WTC11 (cell line): ENCODE data around the gene KCNK4.

ENCODE experiments used
- ATF1 ChIP-seq: sonication (generic); formaldehyde crosslinking; IDR thresholded peaks from 2 replicates; pipeline ENCODE4 v1.8.1; 2023; ENCODE audit warnings: mild to moderate bottlenecking, moderate library complexity, missing genetic modification reagents
- ATF6 ChIP-seq: sonication (generic); formaldehyde crosslinking; IDR thresholded peaks from 2 replicates; pipeline ENCODE4 v1.8.1; 2023; ENCODE audit warnings: mild to moderate bottlenecking, missing genetic modification reagents
- CTCF ChIP-seq: fragments of 200-600 bp; IDR thresholded peaks from 2 replicates; pipeline ENCODE4 v1.8.0; 2022; ENCODE audit warnings: antibody characterized with exemption
- ESRRA ChIP-seq: sonication (generic); formaldehyde crosslinking; IDR thresholded peaks from 2 replicates; pipeline ENCODE4 v1.8.1; 2022; ENCODE audit warnings: mild to moderate bottlenecking, missing genetic modification reagents, borderline replicate concordance
- FOXP4 ChIP-seq: sonication (generic); formaldehyde crosslinking; IDR thresholded peaks from 2 replicates; pipeline ENCODE4 v1.8.0; 2022; ENCODE audit warnings: mild to moderate bottlenecking, missing genetic modification reagents
- MAX ChIP-seq: sonication (generic); formaldehyde crosslinking; IDR thresholded peaks from 2 replicates; pipeline ENCODE4 v1.8.0; 2022; ENCODE audit warnings: mild to moderate bottlenecking, missing genetic modification reagents
- NR2C2 ChIP-seq: sonication (generic); formaldehyde crosslinking; IDR thresholded peaks from 2 replicates; pipeline ENCODE4 v1.8.0; 2022; ENCODE audit warnings: mild to moderate bottlenecking, missing genetic modification reagents
- SP1 ChIP-seq: sonication (generic); formaldehyde crosslinking; conservative IDR thresholded peaks from 2 replicates; pipeline ENCODE4 v1.8.1; 2022; ENCODE audit warnings: missing genetic modification reagents
- STAT6 ChIP-seq: sonication (generic); formaldehyde crosslinking; conservative IDR thresholded peaks from 2 replicates; pipeline ENCODE4 v1.8.1; 2023; ENCODE audit warnings: mild to moderate bottlenecking, low read depth, missing genetic modification reagents, moderate library complexity
- TF ChIP-seq, protein P1 (sequence below): sonication (generic); formaldehyde crosslinking; IDR thresholded peaks from 2 replicates; pipeline ENCODE4 v1.8.0; 2022; ENCODE audit warnings: missing genetic modification reagents
- TF ChIP-seq, protein P2 (sequence below): sonication (generic); formaldehyde crosslinking; IDR thresholded peaks from 2 replicates; pipeline ENCODE4 v1.8.1; 2022; ENCODE audit warnings: low read depth, missing genetic modification reagents, borderline replicate concordance
- TF ChIP-seq, protein P3 (sequence below): sonication (generic); formaldehyde crosslinking; IDR thresholded peaks from 2 replicates; pipeline ENCODE4 v1.8.0; 2022; ENCODE audit warnings: mild to moderate bottlenecking, missing genetic modification reagents

- TF ChIP-seq CTCF (no peak), ESRRA (no peak), STAT6 (no peak), FOXP4 (CRISPR knock-in tag) (no peak), NR2C2 (no peak), ATF1 (no peak), SP1 (no peak), ATF6 (CRISPR knock-in tag) (no peak), MAX (no peak)
- TF ChIP-seq, protein P1, sequence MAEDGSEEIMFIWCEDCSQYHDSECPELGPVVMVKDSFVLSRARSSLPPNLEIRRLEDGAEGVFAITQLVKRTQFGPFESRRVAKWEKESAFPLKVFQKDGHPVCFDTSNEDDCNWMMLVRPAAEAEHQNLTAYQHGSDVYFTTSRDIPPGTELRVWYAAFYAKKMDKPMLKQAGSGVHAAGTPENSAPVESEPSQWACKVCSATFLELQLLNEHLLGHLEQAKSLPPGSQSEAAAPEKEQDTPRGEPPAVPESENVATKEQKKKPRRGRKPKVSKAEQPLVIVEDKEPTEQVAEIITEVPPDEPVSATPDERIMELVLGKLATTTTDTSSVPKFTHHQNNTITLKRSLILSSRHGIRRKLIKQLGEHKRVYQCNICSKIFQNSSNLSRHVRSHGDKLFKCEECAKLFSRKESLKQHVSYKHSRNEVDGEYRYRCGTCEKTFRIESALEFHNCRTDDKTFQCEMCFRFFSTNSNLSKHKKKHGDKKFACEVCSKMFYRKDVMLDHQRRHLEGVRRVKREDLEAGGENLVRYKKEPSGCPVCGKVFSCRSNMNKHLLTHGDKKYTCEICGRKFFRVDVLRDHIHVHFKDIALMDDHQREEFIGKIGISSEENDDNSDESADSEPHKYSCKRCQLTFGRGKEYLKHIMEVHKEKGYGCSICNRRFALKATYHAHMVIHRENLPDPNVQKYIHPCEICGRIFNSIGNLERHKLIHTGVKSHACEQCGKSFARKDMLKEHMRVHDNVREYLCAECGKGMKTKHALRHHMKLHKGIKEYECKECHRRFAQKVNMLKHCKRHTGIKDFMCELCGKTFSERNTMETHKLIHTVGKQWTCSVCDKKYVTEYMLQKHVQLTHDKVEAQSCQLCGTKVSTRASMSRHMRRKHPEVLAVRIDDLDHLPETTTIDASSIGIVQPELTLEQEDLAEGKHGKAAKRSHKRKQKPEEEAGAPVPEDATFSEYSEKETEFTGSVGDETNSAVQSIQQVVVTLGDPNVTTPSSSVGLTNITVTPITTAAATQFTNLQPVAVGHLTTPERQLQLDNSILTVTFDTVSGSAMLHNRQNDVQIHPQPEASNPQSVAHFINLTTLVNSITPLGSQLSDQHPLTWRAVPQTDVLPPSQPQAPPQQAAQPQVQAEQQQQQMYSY (CRISPR knock-in tag) = no peak
- TF ChIP-seq, protein P2, sequence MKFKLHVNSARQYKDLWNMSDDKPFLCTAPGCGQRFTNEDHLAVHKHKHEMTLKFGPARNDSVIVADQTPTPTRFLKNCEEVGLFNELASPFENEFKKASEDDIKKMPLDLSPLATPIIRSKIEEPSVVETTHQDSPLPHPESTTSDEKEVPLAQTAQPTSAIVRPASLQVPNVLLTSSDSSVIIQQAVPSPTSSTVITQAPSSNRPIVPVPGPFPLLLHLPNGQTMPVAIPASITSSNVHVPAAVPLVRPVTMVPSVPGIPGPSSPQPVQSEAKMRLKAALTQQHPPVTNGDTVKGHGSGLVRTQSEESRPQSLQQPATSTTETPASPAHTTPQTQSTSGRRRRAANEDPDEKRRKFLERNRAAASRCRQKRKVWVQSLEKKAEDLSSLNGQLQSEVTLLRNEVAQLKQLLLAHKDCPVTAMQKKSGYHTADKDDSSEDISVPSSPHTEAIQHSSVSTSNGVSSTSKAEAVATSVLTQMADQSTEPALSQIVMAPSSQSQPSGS = no peak
- TF ChIP-seq, protein P3, sequence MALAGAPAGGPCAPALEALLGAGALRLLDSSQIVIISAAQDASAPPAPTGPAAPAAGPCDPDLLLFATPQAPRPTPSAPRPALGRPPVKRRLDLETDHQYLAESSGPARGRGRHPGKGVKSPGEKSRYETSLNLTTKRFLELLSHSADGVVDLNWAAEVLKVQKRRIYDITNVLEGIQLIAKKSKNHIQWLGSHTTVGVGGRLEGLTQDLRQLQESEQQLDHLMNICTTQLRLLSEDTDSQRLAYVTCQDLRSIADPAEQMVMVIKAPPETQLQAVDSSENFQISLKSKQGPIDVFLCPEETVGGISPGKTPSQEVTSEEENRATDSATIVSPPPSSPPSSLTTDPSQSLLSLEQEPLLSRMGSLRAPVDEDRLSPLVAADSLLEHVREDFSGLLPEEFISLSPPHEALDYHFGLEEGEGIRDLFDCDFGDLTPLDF = no peak
These were observed 43.9 kb downstream of the KCNK4 start for GRCh38 chr11:64334764-64335735.
